Ovary (tissue), 9 donors: Measurements from ENCODE around the gene DSCAML1. TPM values are rescaled to one million over a fixed set of nuclear protein-coding genes. Genes with fewer than 3 reads are reported as not detected.
"Not testable (repeated sequence)": the region's sequence is repeated elsewhere in the genome, so short reads cannot be mapped to it uniquely, and the experiment has no call there.

Experiments
- DNase-seq, 5 donors: peaks; one replicate each; pipeline ENCODE4 v3.0.0-alpha.2; 2019 to 2020
- H3K27ac ChIP-seq, 2 donors: fragments of 200-600 bp; one replicate each; pipeline versions ENCODE4 v1.5.1 to v1.8.0; 2019 to 2022
- H3K27me3 ChIP-seq: fragments of 200-600 bp; one replicate; pipeline ENCODE4 v1.8.0; 2022
- H3K36me3 ChIP-seq: fragments of 200-600 bp; sonication (generic); one replicate; pipeline ENCODE4 v1.5.1; 2019
- H3K4me1 ChIP-seq: one replicate; pipeline ENCODE4 v1.8.1; 2013; ENCODE audit warnings: mild to moderate bottlenecking, moderate library complexity; ENCODE audit not compliant: insufficient read depth
- H3K4me3 ChIP-seq: fragments of 200-600 bp; sonication (generic); one replicate; pipeline ENCODE4 v1.5.1; 2017
- H3K9me3 ChIP-seq, 2 donors: fragments of 200-600 bp in 1 of 2; sonication (generic) in 1 of 2; one replicate each; pipeline versions ENCODE4 v1.5.1 to v1.8.1; 2013 to 2019; ENCODE audit warnings: mild to moderate bottlenecking in 1 of 2, moderate library complexity in 1 of 2
- CTCF ChIP-seq, 3 donors: fragments of 450-650 bp in 2 of 3; fragments of 200-600 bp in 1 of 3; IDR thresholded peaks; one replicate each; pipeline versions ENCODE4 v1.5.1 to v1.8.0; 2016 to 2022; ENCODE audit warnings: antibody characterized with exemption in 3 of 3, mild to moderate bottlenecking in 1 of 3
- EP300 ChIP-seq: sonication (generic); formaldehyde crosslinking; IDR thresholded peaks from one replicate; pipeline ENCODE4 v1.6.1; 2017; ENCODE audit warnings: antibody characterized with exemption
- POLR2A ChIP-seq: fragments of 450-650 bp; IDR thresholded peaks from one replicate; pipeline ENCODE4 v1.6.1; 2017; ENCODE audit warnings: antibody characterized with exemption, mild to moderate bottlenecking, moderate library complexity
- WGBS, 3 donors: extraction: QIAGEN DNeasy Blood & Tissue Kit in 1 of 3; methylation state at CpG; one replicate each; pipeline versions ENCODE4 v1.1.5 to v1.1.7; 2013 to 2017; 5-methylcytosine and 5-hydroxymethylcytosine counted together
- intact Hi-C, 4 donors: fragments of 100-400 bp; cut with DNase I; formaldehyde crosslinking; loops; one replicate each; pipeline versions ENCODE4 v1.11.0 to v1.15.1; 2022 to 2023
- polyA plus RNA-seq, 2 donors: library from polyadenylated mRNA; stranded (reverse); fragments of 200-250 nt in 1 of 2; fragments of 350-450 nt in 1 of 2; fragmentation: Illumina TruSeq in 1 of 2; extraction: RNeasy Lipid Tissue Mini Kit (QIAGEN cat#74804) in 1 of 2; gene quantifications; one replicate each; pipeline ENCODE4 v1.2.3, GENCODE V29; 2013 to 2014
- total RNA-seq, 7 donors: library from RNA; depleted of rRNA in 2 of 7; stranded (reverse); fragments of >200 nt in 2 of 7; fragmentation: NEBNext Ultra II Directional in 3 of 7; extraction: Animal tissue kit (Norgen Biotek cat#: 25700) in 3 of 7; gene quantifications; one replicate each; pipeline versions ENCODE4 v1.1.0 to v1.2.4, GENCODE V29; 2016 to 2023
- donor health status: DM: no; HTN: no; CAD: no; lungs with moderate emphysema.
- donor health status: DM: no; HTN: no; CAD: no.
- donor health status: Bipolar disorder and iron deficiency.
- donor health status: DM: yes; HTN: yes; CAD: no.
- donor health status: DM: no; HTN: no; CAD: no.
- donor health status: DM: yes; HTN: yes; CAD: no.

DSCAML1 gene
- total and polyA plus RNA-seq, 9 donors: 0.77 to 16.5 (median 10.6) TPM

DNA sequence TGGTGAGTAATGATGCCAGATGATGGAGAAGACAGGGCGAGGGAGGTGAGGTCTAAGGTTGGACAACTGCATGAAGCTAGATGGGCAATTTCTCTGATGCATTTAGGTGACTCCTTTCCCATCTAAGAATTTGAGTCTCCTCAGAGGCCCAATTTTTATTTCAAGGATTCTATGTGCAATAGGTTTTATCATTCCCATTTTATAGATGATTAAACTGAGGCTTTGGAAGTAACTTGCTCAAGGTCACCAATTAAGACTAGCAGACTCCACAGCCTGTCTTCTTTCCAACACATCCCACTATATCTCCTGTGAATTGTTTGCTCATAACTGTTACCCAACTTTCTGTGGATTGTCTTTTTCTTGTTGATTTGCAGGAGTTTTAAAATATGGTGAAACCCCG lies 28.5 kb downstream of the DSCAML1 start:
- WGBS, 3 donors: 91 to 94% (median 94%) methylated on average over 2 of the region's 2 CpGs
- Histone ChIP-seq H3K27ac (no peak overlapping the region), H3K9me3 (no peaks in the 10 kb centered on the region), H3K36me3 (no peaks in the 10 kb centered on the region), H3K4me1 (no peaks in the 10 kb centered on the region), H3K4me3 (no peak overlapping the region), H3K27me3 (no peaks in the 10 kb centered on the region)
- intact Hi-C loops: no loop called here
- no peak for DNase-seq
- TF ChIP-seq EP300: no peak
- TF ChIP-seq CTCF (IDR thresholded peaks at IDR 0.05): no peak
- no peak for TF ChIP-seq POLR2A

DNA sequence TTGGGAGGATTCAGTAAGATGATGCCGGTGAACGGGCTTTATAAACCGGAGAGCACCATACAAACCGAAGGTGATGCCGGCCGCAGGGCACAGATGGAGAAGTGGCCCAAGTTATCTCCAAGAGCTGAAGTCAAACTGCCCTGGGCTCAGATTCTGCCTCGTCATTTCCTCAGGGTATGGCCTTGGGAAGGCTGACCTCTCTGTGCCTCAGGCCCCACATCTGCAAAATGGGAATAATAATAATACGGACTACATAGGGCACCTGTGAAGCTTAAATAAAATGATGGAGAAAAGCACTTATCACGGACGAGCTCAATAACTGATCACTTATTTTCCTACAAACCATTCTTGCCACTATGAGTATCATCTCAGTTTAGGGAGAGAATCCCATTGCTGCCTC lies 29.9 kb downstream of the DSCAML1 start:
- Histone ChIP-seq H3K36me3 (no peaks in the 10 kb centered on the region), H3K27ac (no peak overlapping the region), H3K27me3 (no peaks in the 10 kb centered on the region), H3K4me1 (no peaks in the 10 kb centered on the region), H3K4me3 (no peak overlapping the region), H3K9me3 (no peaks in the 10 kb centered on the region)
- intact Hi-C loops: no loop called here
- TF ChIP-seq CTCF (IDR thresholded peaks at IDR 0.05): no peak
- no peak for TF ChIP-seq POLR2A
- no peak for TF ChIP-seq EP300
- WGBS, 3 donors: 88 to 95% (median 89%) methylated on average over 10 of the region's 10 CpGs
- no peak for DNase-seq

DNA sequence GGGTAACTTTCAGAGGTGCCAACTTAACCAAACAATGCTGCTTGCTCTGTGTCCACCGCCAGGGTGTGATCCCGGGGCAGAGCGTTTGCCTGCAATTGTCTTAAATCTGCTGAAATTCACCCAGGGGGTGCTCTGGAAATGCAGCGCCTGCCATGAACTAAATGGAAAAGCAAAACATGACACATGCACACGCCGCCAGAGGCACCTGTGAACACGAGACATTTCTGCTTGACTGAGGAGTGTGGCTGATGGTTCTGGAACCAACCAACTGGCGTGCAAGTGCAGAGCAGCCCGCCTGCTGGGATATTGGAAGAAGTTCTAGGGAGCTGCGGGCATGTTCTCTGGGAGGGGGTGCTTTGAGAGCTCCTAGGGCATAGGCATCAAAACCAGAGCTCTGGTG lies 30.4 kb downstream of the DSCAML1 start:
- no peaks in the 10 kb centered on the region for H3K27me3 ChIP-seq
- H3K27ac ChIP-seq: no peak overlapping the region
- WGBS, 3 donors: 92 to 93% (median 93%) methylated on average over 10 of the region's 10 CpGs
- H3K4me1 ChIP-seq: no peaks in the 10 kb centered on the region
- no peaks in the 10 kb centered on the region for H3K36me3 ChIP-seq
- H3K9me3 ChIP-seq: no peaks in the 10 kb centered on the region
- H3K4me3 ChIP-seq: no peak overlapping the region
- no peak for DNase-seq
- no peak for TF ChIP-seq CTCF (IDR thresholded peaks at IDR 0.05)
- no peak for TF ChIP-seq POLR2A
- TF ChIP-seq EP300: no peak
- intact Hi-C loops: no loop called here

GRCh38 chr11:117766026-117766425 lies 31.0 kb downstream of the DSCAML1 start:
- Histone ChIP-seq H3K4me1 (no peaks in the 10 kb centered on the region), H3K4me3 (no peak overlapping the region), H3K27ac (no peak overlapping the region), H3K27me3 (no peaks in the 10 kb centered on the region), H3K9me3 (no peaks in the 10 kb centered on the region), H3K36me3 (no peaks in the 10 kb centered on the region)
- no peak for DNase-seq
- TF ChIP-seq CTCF (IDR thresholded peaks at IDR 0.05) (no peak), EP300 (no peak), POLR2A (no peak)
- intact Hi-C loops: no loop called here
- WGBS, 3 donors: 91 to 92% (median 92%) methylated on average over 9 of the region's 9 CpGs

DNA sequence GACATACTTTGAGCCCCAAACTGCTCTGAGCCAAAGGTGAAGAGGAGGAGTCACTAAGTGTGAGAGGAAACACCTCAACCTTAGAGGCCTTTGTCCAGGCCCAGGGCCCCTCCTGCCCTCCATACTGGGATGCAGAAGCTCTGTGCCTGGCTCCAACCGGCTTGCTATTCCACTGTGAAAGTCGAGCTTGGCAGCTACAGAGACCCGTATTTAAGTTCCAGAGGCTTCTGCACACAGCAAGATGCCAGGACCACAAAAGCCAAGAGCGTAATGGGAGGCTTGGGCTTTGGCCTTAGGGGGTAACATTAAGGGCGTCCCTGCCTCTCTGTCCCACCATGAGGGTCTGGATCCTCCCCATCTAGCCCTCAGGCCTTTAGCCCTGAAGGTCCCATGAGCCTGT lies 31.9 kb downstream of the DSCAML1 start:
- intact Hi-C loops: no loop called here
- Histone ChIP-seq H3K9me3 (no peaks in the 10 kb centered on the region), H3K27ac (no peak overlapping the region), H3K36me3 (no peaks in the 10 kb centered on the region), H3K27me3 (no peaks in the 10 kb centered on the region), H3K4me3 (no peak overlapping the region), H3K4me1 (no peaks in the 10 kb centered on the region)
- WGBS, 3 donors: 77 to 85% (median 81%) methylated on average over 5 of the region's 5 CpGs
- no peak for TF ChIP-seq EP300
- TF ChIP-seq POLR2A: no peak
- TF ChIP-seq CTCF (IDR thresholded peaks at IDR 0.05): no peak
- DNase-seq: no peak

GRCh38 chr11:117763465-117763864 lies 33.6 kb downstream of the DSCAML1 start:
- H3K4me1 ChIP-seq, H3K27ac ChIP-seq, intact Hi-C loops, H3K9me3 ChIP-seq, H3K36me3 ChIP-seq, DNase-seq, H3K4me3 ChIP-seq, H3K27me3 ChIP-seq: not testable (repeated sequence)
- 70 to 77% (median 73%) methylated on average over 5 of the region's 5 CpGs for WGBS, 3 donors
